ENCODE results near the gene GAP43.

Gene GAP43

GRCh38 chr3:115581362-115582135 lies 41.8 kb upstream of the GAP43 start:
- Mint-ChIP-seq H3K36me3 (ENCODE audit: low read depth) (no peaks in the 10 kb centered on the region), H3K27me3 (ENCODE audit: low read depth) (no peaks in the 10 kb centered on the region), H3K9me3 (peaks cover 3% of the 10 kb centered on the region), H3K27ac (no peak overlapping the region), H3K4me1 (no peaks in the 10 kb centered on the region), H3K4me3 (no peak overlapping the region)
- TF ChIP-seq CTCF (IDR thresholded peaks at IDR 0.05; ENCODE audit: unreplicated experiment in 3 of 3): no peak

- no peak overlapping the region for H3K27ac Mint-ChIP-seq
- H3K36me3 Mint-ChIP-seq (ENCODE audit: low read depth): no peaks in the 10 kb centered on the region
- no peaks in the 10 kb centered on the region for H3K4me1 Mint-ChIP-seq
- H3K4me3 Mint-ChIP-seq: no peak overlapping the region
- peaks cover 3% of the 10 kb centered on the region for H3K27me3 Mint-ChIP-seq (ENCODE audit: low read depth)
- peaks cover 8% of the 10 kb centered on the region for H3K9me3 Mint-ChIP-seq
- TF ChIP-seq CTCF (IDR thresholded peaks at IDR 0.05; ENCODE audit: unreplicated experiment in 3 of 3): no peak
Observed at GRCh38 chr3:115588201-115589115, 34.9 kb upstream of the GAP43 start.

GRCh38 chr3:115590873-115591272 lies 32.4 kb upstream of the GAP43 start:
- Mint-ChIP-seq H3K27me3 (ENCODE audit: low read depth) (peaks cover 3% of the 10 kb centered on the region), H3K4me3 (no peak overlapping the region), H3K4me1 (no peaks in the 10 kb centered on the region), H3K27ac (no peak overlapping the region), H3K9me3 (peaks cover 19% of the 10 kb centered on the region), H3K36me3 (ENCODE audit: low read depth) (peaks cover 5% of the 10 kb centered on the region)
- no peak for TF ChIP-seq CTCF (IDR thresholded peaks at IDR 0.05; ENCODE audit: unreplicated experiment in 3 of 3)

- H3K4me3 Mint-ChIP-seq: no peak overlapping the region
- H3K9me3 Mint-ChIP-seq: peaks cover 30% of the 10 kb centered on the region
- H3K36me3 Mint-ChIP-seq (ENCODE audit: low read depth): peaks cover 5% of the 10 kb centered on the region
- no peak for TF ChIP-seq CTCF (IDR thresholded peaks at IDR 0.05; ENCODE audit: unreplicated experiment in 3 of 3)
- H3K27me3 Mint-ChIP-seq (ENCODE audit: low read depth): peaks cover 4% of the 10 kb centered on the region
- H3K27ac Mint-ChIP-seq: no peak overlapping the region
- H3K4me1 Mint-ChIP-seq: no peaks in the 10 kb centered on the region
Observed at GRCh38 chr3:115595611-115596275, 27.6 kb upstream of the GAP43 start.

- H3K36me3 Mint-ChIP-seq (ENCODE audit: low read depth): peaks cover 5% of the 10 kb centered on the region
- H3K4me3 Mint-ChIP-seq: no peak overlapping the region
- H3K4me1 Mint-ChIP-seq: no peaks in the 10 kb centered on the region
- no peak overlapping the region for H3K27ac Mint-ChIP-seq
- peaks cover 27% of the 10 kb centered on the region for H3K9me3 Mint-ChIP-seq
- peaks cover 4% of the 10 kb centered on the region for H3K27me3 Mint-ChIP-seq (ENCODE audit: low read depth)
- no peak for TF ChIP-seq CTCF (IDR thresholded peaks at IDR 0.05; ENCODE audit: unreplicated experiment in 3 of 3)
Observed at GRCh38 chr3:115598216-115598615, 25.1 kb upstream of the GAP43 start.

Data from nephron (organoid).